DND-41 (cell line): ENCODE results near the gene MT4.

ENCODE experiments used
- ATAC-seq: fragments of 200-7000 bp; cut with Tn5 transposase; 3 replicates; pipeline ENCODE4 v1.9.1; 2021; ENCODE audit warnings: low read depth; ENCODE audit not compliant: insufficient read depth
- DNase-seq: peaks from one replicate; pipeline ENCODE4 v3.0.0-alpha.2; 2020
- H2AFZ ChIP-seq: 2 replicates; pipeline ENCODE4 v1.6.0; 2012; ENCODE audit warnings: low read depth, low read length
- H3K27ac ChIP-seq: 2 replicates; pipeline ENCODE4 v1.5.1; 2012; ENCODE audit warnings: low read length, inconsistent platforms
- H3K27me3 ChIP-seq: fragments of 200-600 bp; sonication (generic); 2 replicates; pipeline ENCODE4 v1.6.0; 2012; ENCODE audit warnings: low read length, mild to moderate bottlenecking, inconsistent platforms; ENCODE audit not compliant: insufficient read depth, poor library complexity
- H3K36me3 ChIP-seq: 2 replicates; pipeline ENCODE4 v1.5.1; 2012; ENCODE audit warnings: low read length, inconsistent platforms; ENCODE audit not compliant: insufficient read depth
- H3K4me1 ChIP-seq: 2 replicates; pipeline ENCODE4 v1.5.1; 2012; ENCODE audit warnings: mild to moderate bottlenecking, low read length; ENCODE audit not compliant: insufficient read depth
- H3K4me2 ChIP-seq: 2 replicates; pipeline ENCODE4 v1.6.0; 2012; ENCODE audit warnings: mild to moderate bottlenecking, moderate library complexity, low read length, inconsistent platforms; ENCODE audit not compliant: insufficient read depth
- H3K4me3 ChIP-seq, 2 experiments: fragments of 200-600 bp in 1 of 2; shearing (Covaris generic) in 1 of 2; 2 replicates each; pipeline ENCODE4 v1.5.1; 2012 to 2016; ENCODE audit warnings: inconsistent platforms in 2 of 2, low read length in 2 of 2, mild to moderate bottlenecking in 2 of 2, low read depth in 1 of 2, moderate library complexity in 1 of 2
- H3K79me2 ChIP-seq: 2 replicates; pipeline ENCODE4 v1.6.0; 2012; ENCODE audit warnings: low read length, inconsistent platforms; ENCODE audit not compliant: insufficient read depth
- H3K9ac ChIP-seq: 2 replicates; pipeline ENCODE4 v1.6.0; 2012; ENCODE audit warnings: low read depth, mild to moderate bottlenecking, inconsistent platforms, low read length, moderate library complexity
- H3K9me3 ChIP-seq: 2 replicates; pipeline ENCODE4 v1.5.1; 2012; ENCODE audit warnings: low read length, moderate library complexity, mild to moderate bottlenecking, inconsistent platforms; ENCODE audit not compliant: insufficient read depth, severe bottlenecking
- H4K20me1 ChIP-seq: 2 replicates; pipeline ENCODE4 v1.6.0; 2012; ENCODE audit warnings: low read length; ENCODE audit not compliant: insufficient read depth
- EZH2 ChIP-seq: IDR thresholded peaks from 3 replicates; pipeline ENCODE4 v1.6.1; 2012; ENCODE audit warnings: borderline replicate concordance, low read depth, mild to moderate bottlenecking, moderate library complexity, low read length, inconsistent platforms; ENCODE audit not compliant: severe bottlenecking
- TF ChIP-seq, protein P1 (sequence below): IDR thresholded peaks from 2 replicates; pipeline ENCODE4 v1.5.1; 2012; ENCODE audit warnings: borderline replicate concordance, low read length, moderate library complexity, mild to moderate bottlenecking; ENCODE audit not compliant: poor library complexity, severe bottlenecking; ENCODE audit errors: extremely low read depth

The MT4 gene

DNA sequence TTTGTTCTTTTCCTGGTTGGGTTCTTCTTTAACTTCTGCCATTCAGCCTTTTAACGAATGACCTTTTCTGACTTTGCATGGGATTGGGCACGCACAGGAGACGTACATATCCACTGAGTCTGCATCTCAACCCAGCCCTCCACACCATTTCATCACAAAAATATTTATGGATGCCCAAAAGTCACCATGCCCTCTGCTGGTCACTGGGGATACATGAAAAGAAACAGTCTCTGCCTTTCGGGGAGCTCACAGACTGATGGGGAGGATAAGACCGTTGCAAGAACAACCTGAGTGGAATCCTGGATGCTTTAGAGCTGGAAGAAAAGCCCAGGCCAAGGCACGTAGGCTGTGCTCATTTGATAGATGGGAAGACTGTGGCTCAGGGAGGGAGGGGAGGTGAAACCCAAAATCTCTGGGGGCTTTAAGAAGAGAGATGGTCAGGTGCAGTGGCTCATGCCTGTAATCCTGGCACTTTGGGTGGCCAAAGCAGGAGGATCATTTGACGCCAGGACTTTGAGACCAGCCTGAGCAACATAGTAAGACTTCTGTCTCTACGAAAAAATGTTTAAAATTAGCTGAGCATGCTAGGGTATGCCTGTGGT is 35.6 kb downstream of the MT4 start:
- Histone ChIP-seq H3K4me3 (no peak overlapping the region), H3K9me3 (no peaks in the 10 kb centered on the region), H4K20me1 (no peaks in the 10 kb centered on the region), H3K4me2 (no peak overlapping the region), H3K79me2 (no peaks in the 10 kb centered on the region), H3K36me3 (no peaks in the 10 kb centered on the region), H3K9ac (no peak overlapping the region), H3K4me1 (no peaks in the 10 kb centered on the region), H3K27me3 (peaks cover 3% of the 10 kb centered on the region), H2AFZ (no peak overlapping the region), H3K27ac (no peak overlapping the region)
- ATAC-seq = peak; percentile 49; the same call in 1 of the 3 replicates
- peak; percentile 28 for DNase-seq
- TF ChIP-seq EZH2 = no peak
- TF ChIP-seq, protein P1, sequence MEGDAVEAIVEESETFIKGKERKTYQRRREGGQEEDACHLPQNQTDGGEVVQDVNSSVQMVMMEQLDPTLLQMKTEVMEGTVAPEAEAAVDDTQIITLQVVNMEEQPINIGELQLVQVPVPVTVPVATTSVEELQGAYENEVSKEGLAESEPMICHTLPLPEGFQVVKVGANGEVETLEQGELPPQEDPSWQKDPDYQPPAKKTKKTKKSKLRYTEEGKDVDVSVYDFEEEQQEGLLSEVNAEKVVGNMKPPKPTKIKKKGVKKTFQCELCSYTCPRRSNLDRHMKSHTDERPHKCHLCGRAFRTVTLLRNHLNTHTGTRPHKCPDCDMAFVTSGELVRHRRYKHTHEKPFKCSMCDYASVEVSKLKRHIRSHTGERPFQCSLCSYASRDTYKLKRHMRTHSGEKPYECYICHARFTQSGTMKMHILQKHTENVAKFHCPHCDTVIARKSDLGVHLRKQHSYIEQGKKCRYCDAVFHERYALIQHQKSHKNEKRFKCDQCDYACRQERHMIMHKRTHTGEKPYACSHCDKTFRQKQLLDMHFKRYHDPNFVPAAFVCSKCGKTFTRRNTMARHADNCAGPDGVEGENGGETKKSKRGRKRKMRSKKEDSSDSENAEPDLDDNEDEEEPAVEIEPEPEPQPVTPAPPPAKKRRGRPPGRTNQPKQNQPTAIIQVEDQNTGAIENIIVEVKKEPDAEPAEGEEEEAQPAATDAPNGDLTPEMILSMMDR = peak; percentile 62

DNA sequence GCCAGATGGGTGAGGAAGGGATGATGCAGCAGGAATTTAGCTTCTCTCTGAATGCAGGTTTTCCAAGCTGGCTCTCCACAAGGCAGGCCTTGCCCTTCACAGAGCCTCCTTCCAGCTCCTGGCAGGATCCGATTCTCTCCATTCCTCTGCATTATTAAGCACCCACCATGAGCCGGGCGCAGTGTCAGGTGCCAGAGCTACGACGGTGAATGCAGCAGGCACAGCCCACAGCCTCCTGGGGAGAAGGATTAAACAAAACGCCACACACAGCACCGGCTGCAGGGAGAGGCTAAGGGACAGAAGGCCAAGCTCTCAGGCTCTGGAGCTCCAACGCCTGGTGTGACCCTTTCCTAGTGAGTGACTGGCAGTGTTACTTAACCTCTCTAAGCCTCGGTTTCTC is 36.5 kb downstream of the MT4 start:
- Histone ChIP-seq H3K36me3 (no peaks in the 10 kb centered on the region), H3K27me3 (peaks cover 3% of the 10 kb centered on the region), H3K4me2 (no peak overlapping the region), H3K9me3 (no peaks in the 10 kb centered on the region), H3K4me1 (no peaks in the 10 kb centered on the region), H3K27ac (no peak overlapping the region), H3K9ac (no peak overlapping the region), H4K20me1 (no peaks in the 10 kb centered on the region), H3K4me3 (no peak overlapping the region), H3K79me2 (no peaks in the 10 kb centered on the region), H2AFZ (no peak overlapping the region)
- no peak for ATAC-seq
- DNase-seq = no peak
- TF ChIP-seq, protein P1 = no peak
- no peak for TF ChIP-seq EZH2

- H3K4me2 ChIP-seq = no peak overlapping the region
- no peaks in the 10 kb centered on the region for H4K20me1 ChIP-seq
- H3K79me2 ChIP-seq = no peaks in the 10 kb centered on the region
- H3K4me1 ChIP-seq = peaks cover 15% of the 10 kb centered on the region
- H3K36me3 ChIP-seq = no peaks in the 10 kb centered on the region
- H3K4me3 ChIP-seq = no peak overlapping the region
- peak; percentile 30 for DNase-seq
- no peak for TF ChIP-seq EZH2
- TF ChIP-seq, protein P1 = peak; percentile 47
- no peaks in the 10 kb centered on the region for H3K9me3 ChIP-seq
- H3K9ac ChIP-seq = no peak overlapping the region
- ATAC-seq = no peak
- H3K27ac ChIP-seq = no peak overlapping the region
- peaks cover 3% of the 10 kb centered on the region for H3K27me3 ChIP-seq
- no peak overlapping the region for H2AFZ ChIP-seq
Measured at GRCh38 chr16:56603589-56603988, 38.7 kb downstream of the MT4 start.

- Histone ChIP-seq H3K27me3 (peaks cover 3% of the 10 kb centered on the region), H3K36me3 (no peaks in the 10 kb centered on the region), H4K20me1 (no peaks in the 10 kb centered on the region), H3K9me3 (no peaks in the 10 kb centered on the region), H3K4me2 (no peak overlapping the region), H2AFZ (no peak overlapping the region), H3K4me3 (no peak overlapping the region), H3K4me1 (peaks cover 28% of the 10 kb centered on the region), H3K79me2 (no peaks in the 10 kb centered on the region), H3K9ac (no peak overlapping the region), H3K27ac (no peak overlapping the region)
- no peak for TF ChIP-seq EZH2
- TF ChIP-seq, protein P1 = no peak
- no peak for ATAC-seq
- no peak for DNase-seq
Measured at GRCh38 chr16:56604966-56605365, 40.1 kb downstream of the MT4 start.
